Measurements from ENCODE around the gene LMAN2.

Gene LMAN2

GRCh38 chr5:177389241-177390169, 38.0 kb upstream of the LMAN2 start:
- Histone ChIP-seq H3K79me2 (ENCODE audit: insufficient read depth, low read length) (no peaks in the 10 kb centered on the region), H3K27me3 (ENCODE audit: insufficient read depth, low read length) (peaks cover 4% of the 10 kb centered on the region), H3K9ac (ENCODE audit: low read length) (peak overlapping the region; percentile 10; the same call in 1 of the 2 replicates), H3K36me3 (ENCODE audit: insufficient read depth, low read length) (no peaks in the 10 kb centered on the region), H2AFZ (ENCODE audit: low read length) (no peak overlapping the region), H3K4me3 (ENCODE audit: low read depth, low read length, poor library complexity, severe bottlenecking) (no peak overlapping the region), H3K4me1 (ENCODE audit: insufficient read depth, low read length, severe bottlenecking) (peaks cover 34% of the 10 kb centered on the region), H3K4me2 (ENCODE audit: low read length) (peak overlapping the region; percentile 27; the same call in 1 of the 2 replicates), H4K20me1 (ENCODE audit: insufficient read depth, low read length) (no peaks in the 10 kb centered on the region), H3K9me2 (ENCODE audit: low read depth, low read length) (no peaks in the 10 kb centered on the region), H3F3A (ENCODE audit: insufficient read depth, low read length) (no peaks in the 10 kb centered on the region), H3K27ac (ENCODE audit: low read depth, low read length, poor library complexity, severe bottlenecking) (peak overlapping the region; percentile 53), H3K9me3 (ENCODE audit: low read length) (no peaks in the 10 kb centered on the region)
- TF ChIP-seq EZH2 (IDR thresholded peaks at IDR 0.05; ENCODE audit: borderline replicate concordance, low read length) (no peak), CTCF (IDR thresholded peaks at IDR 0.05; ENCODE audit: low read length) (no peak)

GRCh38 chr5:177388521-177389052, 37.1 kb upstream of the LMAN2 start:
- Histone ChIP-seq H3K4me1 (ENCODE audit: insufficient read depth, low read length, severe bottlenecking) (peaks cover 34% of the 10 kb centered on the region), H3K36me3 (ENCODE audit: insufficient read depth, low read length) (no peaks in the 10 kb centered on the region), H3K9ac (ENCODE audit: low read length) (no peak overlapping the region), H4K20me1 (ENCODE audit: insufficient read depth, low read length) (no peaks in the 10 kb centered on the region), H2AFZ (ENCODE audit: low read length) (no peak overlapping the region), H3K4me3 (ENCODE audit: low read depth, low read length, poor library complexity, severe bottlenecking) (no peak overlapping the region), H3K9me3 (ENCODE audit: low read length) (no peaks in the 10 kb centered on the region), H3K4me2 (ENCODE audit: low read length) (no peak overlapping the region; the same call in 1 of the 2 replicates), H3K27ac (ENCODE audit: low read depth, low read length, poor library complexity, severe bottlenecking) (no peak overlapping the region), H3F3A (ENCODE audit: insufficient read depth, low read length) (no peaks in the 10 kb centered on the region), H3K79me2 (ENCODE audit: insufficient read depth, low read length) (no peaks in the 10 kb centered on the region), H3K9me2 (ENCODE audit: low read depth, low read length) (no peaks in the 10 kb centered on the region), H3K27me3 (ENCODE audit: insufficient read depth, low read length) (no peaks in the 10 kb centered on the region; the same call in 1 of the 2 replicates)
- no peak for TF ChIP-seq EZH2 (IDR thresholded peaks at IDR 0.05; ENCODE audit: borderline replicate concordance, low read length)
- no peak for TF ChIP-seq CTCF (IDR thresholded peaks at IDR 0.05; ENCODE audit: low read length)

GRCh38 chr5:177387405-177387804, 35.9 kb upstream of the LMAN2 start:
- Histone ChIP-seq H2AFZ (ENCODE audit: low read length) (no peak overlapping the region), H3K4me2 (ENCODE audit: low read length) (no peak overlapping the region), H3K9me2 (ENCODE audit: low read depth, low read length) (no peaks in the 10 kb centered on the region), H3K36me3 (ENCODE audit: insufficient read depth, low read length) (no peaks in the 10 kb centered on the region), H3K27ac (ENCODE audit: low read depth, low read length, poor library complexity, severe bottlenecking) (no peak overlapping the region), H3K9me3 (ENCODE audit: low read length) (no peaks in the 10 kb centered on the region), H3K4me1 (ENCODE audit: insufficient read depth, low read length, severe bottlenecking) (peaks cover 34% of the 10 kb centered on the region), H3K9ac (ENCODE audit: low read length) (no peak overlapping the region), H4K20me1 (ENCODE audit: insufficient read depth, low read length) (no peaks in the 10 kb centered on the region), H3F3A (ENCODE audit: insufficient read depth, low read length) (no peaks in the 10 kb centered on the region), H3K4me3 (ENCODE audit: low read depth, low read length, poor library complexity, severe bottlenecking) (no peak overlapping the region), H3K79me2 (ENCODE audit: insufficient read depth, low read length) (no peaks in the 10 kb centered on the region), H3K27me3 (ENCODE audit: insufficient read depth, low read length) (no peaks in the 10 kb centered on the region; the same call in 1 of the 2 replicates)
- TF ChIP-seq EZH2 (IDR thresholded peaks at IDR 0.05; ENCODE audit: borderline replicate concordance, low read length) (no peak), CTCF (IDR thresholded peaks at IDR 0.05; ENCODE audit: low read length) (no peak)
